NOMO-1 treated with DMSO at 0.1 percent for 48 hours (cell line): ENCODE data around the gene KNTC1.
"Not testable (repeated sequence)": the region's sequence is repeated elsewhere in the genome, so short reads cannot be mapped to it uniquely, and the experiment has no call there.

Experiments
- DNase-seq: peaks from one replicate; lab custom pipeline; 2025; ENCODE audit not compliant: unreplicated experiment; lab: John Stamatoyannopoulos, UW

KNTC1 gene

GRCh38 chr12:122506393-122506938, 20.6 kb upstream of the KNTC1 start:
- DNase-seq = no peak

- DNase-seq = no peak
Measured at GRCh38 chr12:122508163-122508562, 18.9 kb upstream of the KNTC1 start.

GRCh38 chr12:122513028-122513427, 14.0 kb upstream of the KNTC1 start:
- not testable (repeated sequence) for DNase-seq

GRCh38 chr12:122513660-122514059, 13.4 kb upstream of the KNTC1 start:
- DNase-seq = no peak

- no peak for DNase-seq
Measured at GRCh38 chr12:122515275-122515674, 11.8 kb upstream of the KNTC1 start.

GRCh38 chr12:122516544-122517361, 10.3 kb upstream of the KNTC1 start:
- no peak for DNase-seq

- DNase-seq = no peak
Measured at GRCh38 chr12:122517877-122518276, 9.2 kb upstream of the KNTC1 start.

GRCh38 chr12:122518908-122519307, 8.1 kb upstream of the KNTC1 start:
- no peak for DNase-seq

GRCh38 chr12:122519418-122519817, 7.6 kb upstream of the KNTC1 start:
- DNase-seq = no peak

- DNase-seq = no peak
Measured at GRCh38 chr12:122520676-122521075, 6.4 kb upstream of the KNTC1 start.

GRCh38 chr12:122523280-122523679, 3.8 kb upstream of the KNTC1 start:
- DNase-seq = peak; percentile 16

GRCh38 chr12:122523846-122524718, 3.0 kb upstream of the KNTC1 start:
- DNase-seq = no peak

- peak; percentile 56 for DNase-seq
Measured at GRCh38 chr12:122527478-122527944, 462 bp downstream of the KNTC1 start.

- DNase-seq = no peak
Measured at GRCh38 chr12:122528582-122528981, 1.5 kb downstream of the KNTC1 start.

- DNase-seq = no peak
Measured at GRCh38 chr12:122528992-122529391, 1.9 kb downstream of the KNTC1 start.

- DNase-seq = no peak
Measured at GRCh38 chr12:122533856-122534255, 6.8 kb downstream of the KNTC1 start.

GRCh38 chr12:122537021-122537420, 10.0 kb downstream of the KNTC1 start:
- DNase-seq = no peak

GRCh38 chr12:122538496-122538895, 11.4 kb downstream of the KNTC1 start:
- DNase-seq = no peak

- DNase-seq = no peak
Measured at GRCh38 chr12:122544537-122544936, 17.5 kb downstream of the KNTC1 start.

GRCh38 chr12:122545855-122546254, 18.8 kb downstream of the KNTC1 start:
- no peak for DNase-seq

- no peak for DNase-seq
Measured at GRCh38 chr12:122547330-122547729, 20.3 kb downstream of the KNTC1 start.
